Stimulated activated CD4-positive, alpha-beta T cell treated with anti-CD3 and anti-CD28 coated beads, Interleukin-4, amount 100 ng/mL, for 1 hour (primary cell): ENCODE data around the gene GINS2.

Experiments used
- DNase-seq: peaks from one replicate; pipeline ENCODE4 v3.0.0-alpha.2; 2020

GINS2 gene

DNA sequence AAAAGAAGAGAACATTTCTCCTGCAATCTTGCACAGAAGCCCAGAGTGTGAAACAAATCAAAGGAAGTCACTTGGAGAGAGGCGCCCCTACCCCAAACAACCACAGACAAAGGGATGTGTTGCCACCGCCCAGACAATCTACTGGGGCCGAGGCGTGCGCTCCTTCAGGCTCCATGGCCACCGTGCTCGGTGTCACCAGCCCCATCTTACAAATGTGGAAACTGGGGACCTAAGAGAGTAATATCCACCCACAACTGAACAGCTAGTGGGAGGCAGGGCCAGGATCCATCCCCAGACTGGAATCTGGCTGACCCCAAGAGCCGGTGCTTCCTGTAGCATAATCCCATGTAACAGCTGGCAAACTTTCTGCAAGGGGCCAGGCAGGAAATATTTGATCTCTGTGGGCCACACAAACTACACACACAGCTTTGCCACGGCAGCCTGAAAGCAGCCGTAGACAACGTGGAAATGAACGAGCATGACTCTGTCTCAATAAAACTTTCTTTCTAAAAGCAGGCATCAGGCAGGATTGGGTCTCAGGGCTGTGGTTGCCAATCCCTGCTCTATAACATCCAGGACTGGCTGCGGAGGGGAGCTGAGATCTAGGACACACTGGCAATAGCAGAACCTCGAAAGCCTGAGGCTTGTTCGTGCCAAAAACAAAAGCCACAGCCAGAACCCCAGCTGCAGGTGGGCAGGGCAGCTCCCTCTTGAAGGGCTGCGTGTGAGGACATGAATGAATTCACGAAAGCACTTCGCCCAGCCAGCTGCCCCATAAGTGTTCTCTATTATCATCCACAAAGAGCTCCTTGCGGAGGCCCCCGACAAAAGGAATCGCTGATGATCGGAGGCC lies 26.6 kb upstream of the GINS2 start:
- DNase-seq = no peak

DNA sequence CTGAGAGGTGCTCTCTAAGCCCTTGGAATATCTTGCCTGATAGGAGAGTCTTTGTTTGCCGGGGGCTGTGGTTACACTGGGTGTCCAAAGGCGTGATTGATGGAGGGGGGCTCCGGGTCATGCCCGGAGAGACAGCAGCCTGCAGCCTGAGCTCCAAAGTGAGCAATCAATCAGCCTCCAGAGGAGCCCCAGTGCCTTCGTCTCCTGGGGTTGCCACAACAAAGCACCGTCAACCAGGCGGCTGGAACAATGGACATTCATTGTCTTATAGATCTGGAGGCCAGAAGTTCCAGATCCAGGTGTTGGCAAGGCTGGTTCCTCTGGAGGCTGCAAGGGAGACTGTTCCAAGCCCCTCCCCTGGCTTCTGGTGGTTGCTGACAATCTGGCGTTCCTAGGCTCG lies 24.0 kb upstream of the GINS2 start:
- no peak for DNase-seq

DNA sequence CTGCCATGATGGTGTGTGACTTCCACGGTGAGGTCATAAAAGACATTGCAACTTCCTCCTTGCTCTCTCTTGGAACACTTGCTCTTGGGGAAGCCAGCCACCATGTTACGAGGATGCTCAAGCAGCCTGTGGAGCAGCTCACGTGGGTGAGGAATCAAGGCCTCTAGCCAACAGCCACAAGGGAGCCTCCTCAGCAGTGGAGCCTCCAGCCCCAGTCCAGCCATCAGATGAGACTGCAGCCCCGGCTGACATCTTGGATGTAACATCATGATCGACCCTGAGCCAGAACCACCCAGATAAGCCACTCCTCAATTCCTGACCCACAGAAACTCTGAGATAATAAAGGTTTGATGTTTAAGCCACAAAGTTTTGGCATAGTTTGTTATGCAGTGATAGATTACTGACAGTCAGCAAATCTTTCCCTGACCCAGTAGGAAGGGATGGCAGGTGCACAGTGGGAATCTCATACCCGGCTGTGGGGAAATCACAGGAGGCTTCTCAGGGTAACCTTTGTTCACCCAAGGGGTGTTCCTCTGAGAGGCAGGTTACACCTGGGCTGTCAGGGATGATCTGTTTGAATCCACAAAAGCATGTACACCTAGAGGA lies 23.3 kb upstream of the GINS2 start:
- DNase-seq = no peak

DNA sequence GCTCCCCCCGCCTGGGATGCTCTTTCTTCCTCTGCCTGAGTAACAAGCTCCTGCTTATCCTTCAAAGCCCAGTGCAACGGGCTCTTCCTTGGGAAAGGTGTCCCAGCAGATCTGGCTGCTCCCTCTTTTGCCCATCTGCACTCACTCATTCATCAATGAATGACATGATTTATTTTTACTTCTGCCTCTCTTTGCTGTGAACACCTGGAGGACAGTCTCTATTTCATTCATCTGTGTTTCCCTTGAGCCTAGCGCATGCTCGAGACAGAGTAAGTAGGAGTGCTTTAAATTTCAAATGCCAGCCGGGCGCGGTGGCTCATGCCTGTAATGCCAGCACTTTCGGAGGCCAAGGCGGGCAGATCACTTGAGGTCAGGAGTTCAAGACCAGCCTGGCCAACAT lies 22.0 kb upstream of the GINS2 start:
- DNase-seq = no peak

- DNase-seq = no peak
These were observed 21.2 kb upstream of the GINS2 start for GRCh38 chr16:85709766-85710585.

DNA sequence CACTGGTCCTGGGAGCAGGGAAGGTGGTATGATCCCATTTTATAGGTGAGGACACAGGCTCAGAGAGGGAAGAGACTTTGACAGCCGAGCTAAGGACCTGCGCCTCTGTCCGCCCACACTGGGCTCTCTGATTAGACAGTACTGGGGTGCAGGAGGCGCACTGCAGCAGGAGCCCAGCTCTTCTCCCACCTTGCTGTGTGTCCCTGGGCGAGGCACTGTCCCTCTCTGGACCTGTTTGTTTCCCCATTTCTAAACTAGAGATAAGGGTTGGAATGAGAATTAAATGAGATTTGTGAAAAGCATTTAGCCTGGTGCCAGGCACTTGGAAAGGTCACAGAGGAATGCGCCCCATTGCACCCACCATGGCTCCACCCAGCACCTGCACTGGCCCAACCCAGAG lies 19.6 kb upstream of the GINS2 start:
- no peak for DNase-seq

GRCh38 chr16:85707528-85708095 lies 18.9 kb upstream of the GINS2 start:
- no peak for DNase-seq

GRCh38 chr16:85706449-85707034 lies 17.8 kb upstream of the GINS2 start:
- no peak for DNase-seq

DNA sequence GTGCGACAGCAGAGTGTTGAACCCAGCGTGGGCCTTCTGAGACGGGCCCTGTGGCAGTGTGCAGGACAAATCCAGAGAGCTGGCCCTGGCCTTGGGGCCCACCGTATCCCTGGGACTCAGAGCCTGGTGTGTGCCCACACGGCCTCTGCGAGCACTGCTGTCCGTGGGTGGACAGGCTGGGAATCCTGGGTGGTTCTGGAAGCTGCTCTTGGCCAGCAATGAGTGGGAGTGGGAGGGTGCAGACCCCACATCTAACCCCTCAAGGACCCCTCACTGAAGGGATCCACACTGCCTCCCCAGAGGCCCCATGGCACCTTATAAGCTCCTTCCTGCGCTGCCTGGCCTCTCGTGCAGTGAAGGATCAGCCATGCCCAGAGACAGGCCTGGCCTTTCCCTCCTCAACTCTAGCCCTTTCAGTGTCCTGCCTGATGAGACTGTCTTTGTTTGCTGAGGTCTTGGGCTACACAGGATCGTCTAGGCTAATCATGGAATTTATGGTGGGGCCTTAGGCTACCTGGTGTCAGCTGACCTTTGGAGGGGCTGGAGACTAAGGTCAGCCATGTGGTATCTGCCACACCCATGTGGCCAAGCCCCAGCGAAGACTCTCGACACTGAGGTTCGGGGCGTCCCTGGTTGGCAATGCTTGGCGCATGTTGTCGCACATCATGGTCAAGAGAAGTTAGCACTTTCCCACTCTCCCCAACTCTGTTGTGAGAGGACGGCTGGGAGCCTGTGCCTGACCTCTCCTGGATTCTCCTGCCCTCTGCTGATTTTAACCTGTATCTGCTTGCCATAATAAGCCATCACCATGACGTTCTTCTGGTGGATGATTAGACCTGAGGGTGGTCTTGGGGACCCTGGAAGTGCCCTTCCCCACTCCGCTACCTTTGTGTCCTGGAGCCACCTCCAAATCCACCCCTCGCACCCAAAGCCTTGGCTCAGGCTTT lies 16.4 kb upstream of the GINS2 start:
- no peak for DNase-seq

DNA sequence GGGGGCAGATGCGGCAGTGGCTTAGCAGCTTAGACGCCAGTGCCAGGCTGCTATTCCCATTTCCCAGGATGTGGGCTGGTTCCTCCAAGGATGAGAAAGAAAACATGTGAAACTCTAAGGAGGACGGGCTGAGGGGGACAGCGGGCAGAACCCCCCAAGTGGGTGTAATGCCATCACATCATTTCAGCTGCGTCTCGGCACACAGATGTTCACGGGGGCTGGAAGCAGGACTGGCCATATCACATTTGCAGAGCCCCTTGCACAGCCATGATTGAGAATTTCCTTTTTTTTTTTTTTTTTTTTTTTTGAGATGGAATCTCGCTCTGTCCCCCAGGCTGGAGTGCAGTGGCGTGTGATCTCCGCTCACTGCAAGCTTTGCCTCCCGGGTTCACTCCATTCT lies 15.3 kb upstream of the GINS2 start:
- no peak for DNase-seq

- no peak for DNase-seq
These were observed 10.9 kb upstream of the GINS2 start for GRCh38 chr16:85699628-85700027.

GRCh38 chr16:85698935-85699558 lies 10.3 kb upstream of the GINS2 start:
- DNase-seq = no peak

GRCh38 chr16:85698459-85698891 lies 9.7 kb upstream of the GINS2 start:
- no peak for DNase-seq

GRCh38 chr16:85697431-85697830 lies 8.7 kb upstream of the GINS2 start:
- no peak for DNase-seq

GRCh38 chr16:85696781-85697180 lies 8.0 kb upstream of the GINS2 start:
- no peak for DNase-seq

GRCh38 chr16:85695196-85696128 lies 6.7 kb upstream of the GINS2 start:
- no peak for DNase-seq

DNA sequence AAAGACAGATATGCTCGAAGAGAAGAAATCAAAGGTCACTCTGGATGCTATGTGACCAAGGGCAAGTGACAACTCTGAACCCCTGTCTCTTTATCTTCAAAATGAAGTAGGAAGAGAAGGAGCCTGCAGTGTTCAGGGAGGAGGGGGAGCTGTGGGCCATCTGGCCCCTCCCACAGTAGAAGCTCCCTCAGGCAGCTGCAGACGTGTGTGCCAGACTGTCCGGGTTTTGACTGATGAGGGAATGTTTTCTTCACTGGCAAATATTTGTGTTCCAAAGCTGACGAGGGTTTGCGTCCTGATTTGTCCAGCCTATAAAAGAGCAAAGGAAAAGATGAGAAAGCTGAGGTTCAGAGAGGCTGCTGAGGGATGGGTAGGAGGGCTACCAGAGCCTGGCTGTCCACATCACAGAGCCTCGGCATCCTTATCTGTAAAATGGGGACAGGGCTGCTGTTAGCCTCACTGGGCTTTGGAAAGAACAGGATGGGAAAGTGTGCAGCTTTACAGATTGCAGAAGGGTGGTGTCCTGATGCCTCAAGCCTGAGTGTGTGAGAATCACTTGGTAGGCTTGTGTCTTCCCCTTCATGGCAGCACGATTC lies 1.8 kb upstream of the GINS2 start:
- DNase-seq = no peak

DNA sequence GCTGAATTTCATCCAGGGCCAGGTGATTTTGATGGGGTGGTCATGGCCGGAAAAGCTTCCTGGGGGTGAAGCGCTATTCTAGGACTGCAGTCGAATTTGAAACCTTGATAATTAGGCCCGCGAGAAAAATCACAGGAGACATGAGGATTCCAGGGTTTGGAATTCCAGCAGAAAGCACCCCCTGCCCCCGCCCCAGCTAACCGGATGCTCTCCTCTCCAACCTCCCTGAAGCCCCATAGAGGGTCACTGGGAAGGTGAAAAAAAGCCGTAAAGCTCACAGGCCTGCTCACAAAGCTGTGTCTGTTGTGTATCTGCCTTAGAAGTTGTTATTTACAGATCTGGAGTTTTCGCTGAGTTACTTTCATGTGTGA lies 1.2 kb upstream of the GINS2 start:
- DNase-seq = no peak

- no peak for DNase-seq
These were observed 663 bp upstream of the GINS2 start for GRCh38 chr16:85689285-85689949.
